GM03348 (cell line): Measurements from ENCODE around the gene EXTL1.

Experiments
- DNase-seq: peaks from one replicate; pipeline ENCODE4 v3.0.0; 2012; ENCODE audit warnings: low spot score

EXTL1 gene

GRCh38 chr1:26070963-26071342 lies 49.4 kb downstream of the EXTL1 start:
- no peak for DNase-seq

- DNase-seq = no peak
These were observed 50.7 kb downstream of the EXTL1 start for GRCh38 chr1:26072305-26072704.

- DNase-seq = no peak
These were observed 54.0 kb downstream of the EXTL1 start for GRCh38 chr1:26075421-26076144.

GRCh38 chr1:26077524-26077923 lies 55.9 kb downstream of the EXTL1 start:
- no peak for DNase-seq

- DNase-seq = no peak
These were observed 57.0 kb downstream of the EXTL1 start for GRCh38 chr1:26078286-26079177.

DNA sequence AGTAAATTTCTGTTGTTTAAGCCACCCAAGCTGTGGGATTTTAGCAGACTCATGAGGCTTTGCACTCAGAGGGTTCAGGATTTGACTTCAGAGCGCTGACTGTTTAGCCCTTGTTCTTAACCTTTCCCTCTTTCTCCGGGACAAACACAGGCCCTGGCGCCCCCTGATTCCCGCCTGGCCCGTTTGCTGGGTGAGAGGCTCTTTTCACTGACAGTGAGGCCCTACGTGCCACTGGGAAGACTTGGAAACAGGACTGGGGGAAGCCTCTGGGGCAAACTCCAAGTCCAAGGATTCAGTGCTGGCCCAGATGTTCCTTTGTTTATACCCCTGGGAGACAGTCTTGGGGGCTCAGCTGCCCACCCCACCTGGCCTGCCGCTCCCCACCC lies 57.6 kb downstream of the EXTL1 start:
- no peak for DNase-seq

DNA sequence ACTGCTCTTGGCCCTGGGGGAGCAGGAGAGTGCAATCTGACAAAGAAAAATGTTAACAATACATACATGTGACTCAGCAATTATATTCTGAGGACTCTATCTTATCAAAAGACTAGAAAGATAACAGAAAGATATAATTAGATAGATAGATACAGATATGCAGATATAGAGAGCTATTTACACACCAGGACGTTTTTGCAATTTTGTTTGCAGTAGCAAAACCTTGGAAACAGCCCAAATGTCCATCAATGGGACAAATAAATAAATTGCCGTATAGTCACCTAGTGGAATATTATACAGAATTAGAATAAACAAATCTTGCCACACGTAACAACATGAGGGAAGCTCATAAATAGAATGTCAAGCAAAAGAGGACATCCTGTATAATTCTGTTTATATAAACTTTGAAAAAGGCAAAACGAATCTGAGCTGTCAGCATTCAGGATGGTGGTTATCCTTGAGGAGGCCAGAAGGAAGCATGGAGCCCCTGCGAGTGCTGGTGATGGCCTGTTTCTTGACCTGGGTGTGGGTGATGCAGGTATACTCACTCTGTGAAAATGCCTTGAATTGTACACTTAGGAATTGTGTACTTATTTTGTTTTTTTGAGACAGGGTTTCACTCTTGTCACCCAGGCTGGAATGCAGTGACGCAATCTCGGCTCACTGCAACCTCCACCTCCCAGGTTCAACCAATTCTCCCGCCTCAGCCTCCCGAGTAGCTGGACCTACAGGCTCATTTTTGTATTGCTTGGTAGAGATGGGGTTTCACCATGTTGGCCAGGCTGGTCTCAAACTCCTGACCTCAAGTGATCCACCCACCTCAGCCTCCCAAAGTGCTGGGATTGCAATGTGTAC lies 58.6 kb downstream of the EXTL1 start:
- DNase-seq = no peak

DNA sequence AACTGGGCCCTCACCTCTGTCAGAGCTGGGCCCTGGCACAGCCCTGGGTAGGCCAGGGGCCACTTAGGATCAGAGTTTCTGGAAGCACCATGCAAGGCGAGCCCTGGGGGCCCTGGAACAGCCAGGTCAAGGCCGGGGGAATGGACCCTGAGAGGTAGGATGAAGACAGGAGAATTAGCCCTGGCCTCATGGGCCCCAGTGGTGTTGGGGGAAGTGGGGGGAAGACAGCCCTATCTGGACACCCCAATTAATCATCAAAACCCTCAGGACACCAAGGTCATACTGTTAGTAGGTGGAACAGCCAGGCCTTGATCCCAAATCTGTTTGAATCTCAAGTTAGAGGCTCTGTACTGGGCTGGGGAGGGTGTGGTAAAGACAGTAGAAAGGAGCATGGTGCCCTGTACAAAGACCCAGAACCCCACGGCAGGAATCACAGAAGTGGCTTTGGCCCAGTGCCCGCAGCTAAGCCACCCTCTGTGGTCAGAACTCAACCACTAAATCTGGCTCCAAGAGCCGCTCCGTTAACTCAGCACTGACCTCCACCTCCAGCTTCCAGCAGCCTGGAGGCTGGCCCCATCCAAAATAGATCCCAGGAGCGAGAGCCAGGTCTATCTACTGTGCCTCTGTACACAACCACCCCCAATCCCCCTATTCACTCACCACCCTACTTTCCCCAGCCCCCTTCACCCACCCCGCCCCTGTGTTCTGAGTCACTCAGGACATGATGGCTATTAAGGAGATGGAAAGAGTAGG lies 59.9 kb downstream of the EXTL1 start:
- DNase-seq = no peak

DNA sequence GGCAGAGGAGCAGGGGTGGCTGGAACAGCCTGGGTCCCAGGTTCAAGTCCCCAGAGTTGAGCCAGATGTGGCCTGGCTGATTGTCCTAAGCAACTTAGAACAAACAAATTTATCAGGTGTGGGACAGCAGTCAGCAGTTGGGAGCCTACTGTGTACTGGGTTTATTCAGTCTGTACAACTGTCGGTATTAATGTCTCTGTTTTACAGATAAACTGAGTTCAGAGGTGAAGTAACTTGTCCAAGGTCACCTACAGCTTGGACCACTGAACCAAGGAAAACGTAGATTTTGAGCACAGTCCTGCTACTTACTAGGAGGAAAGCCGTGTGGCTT lies 60.4 kb downstream of the EXTL1 start:
- DNase-seq = no peak

DNA sequence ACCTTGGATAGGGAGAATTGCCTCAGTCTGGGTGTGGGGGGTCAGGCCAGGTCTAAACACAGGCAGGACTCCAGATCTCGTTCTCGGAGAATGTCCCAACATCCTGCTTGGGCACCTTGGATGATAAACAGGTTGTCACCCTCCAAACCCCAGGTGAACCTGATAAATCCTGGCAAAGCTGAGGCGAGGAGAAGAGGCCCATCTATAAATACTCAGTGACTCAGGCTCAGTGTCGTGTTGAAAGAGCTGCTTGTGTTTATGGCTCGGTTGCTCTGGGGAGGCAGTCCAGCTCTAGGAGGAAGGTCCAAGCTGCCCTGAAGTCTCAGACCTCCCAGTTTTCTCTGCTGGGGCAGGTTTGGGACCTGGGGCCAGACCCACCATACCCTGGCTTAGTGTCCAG lies 61.6 kb downstream of the EXTL1 start:
- peak; percentile 35 for DNase-seq

DNA sequence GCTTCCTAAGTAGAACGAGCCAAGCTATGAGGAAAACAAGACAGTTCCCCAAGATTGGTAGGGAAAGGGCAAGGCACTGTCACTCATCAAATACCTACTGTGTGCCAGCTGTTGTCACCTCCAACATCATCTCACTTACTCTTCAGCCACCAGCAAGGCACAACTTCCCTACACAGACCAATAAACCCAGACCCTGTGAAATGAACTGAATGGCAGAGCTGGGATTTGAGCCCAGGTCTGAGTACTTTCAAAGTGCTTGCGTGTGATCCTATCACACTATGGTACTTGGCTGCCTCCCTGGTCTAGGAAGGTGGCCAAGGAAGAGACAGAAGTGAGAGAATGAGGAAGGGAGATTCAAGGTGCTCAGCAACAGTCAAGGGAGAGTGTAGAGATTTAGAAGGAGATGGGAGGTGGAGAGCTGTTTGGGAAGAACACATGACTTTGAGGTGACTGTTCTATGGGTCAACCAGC lies 62.6 kb downstream of the EXTL1 start:
- DNase-seq = no peak

DNA sequence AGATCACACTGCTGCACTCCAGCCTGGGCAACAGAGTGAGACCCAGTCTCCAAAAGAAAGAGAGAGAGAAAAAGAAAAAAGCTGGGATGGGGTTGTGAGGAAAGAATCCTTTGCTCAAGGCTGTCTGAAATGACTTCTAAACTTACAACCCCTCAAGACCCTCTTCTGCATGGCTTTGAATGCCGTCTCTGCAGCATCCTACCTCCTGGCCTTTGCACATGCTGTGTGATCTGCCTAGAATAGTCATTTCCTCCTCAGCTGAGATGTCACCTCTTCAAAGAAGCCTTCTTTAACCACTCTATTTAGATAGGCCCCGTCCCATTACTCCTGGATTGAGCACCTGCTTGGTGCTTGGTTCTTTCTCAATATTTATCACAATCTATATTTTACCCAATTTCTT lies 63.3 kb downstream of the EXTL1 start:
- no peak for DNase-seq
